Activated CD4-positive, CD25-positive, alpha-beta regulatory T cell treated with anti-CD3 and anti-CD28 coated beads, Interleukin-2, amount 50 U/mL, for 24 hours (primary cell): ENCODE results near the gene RPS15A.
"Not testable (repeated sequence)": the region's sequence is repeated elsewhere in the genome, so short reads cannot be mapped to it uniquely, and the experiment has no call there.

ENCODE experiments used
- ATAC-seq, 2 donors: fragments of 150-1000 bp; cut with Tn5 transposase; one replicate each; pipeline ENCODE4 v1.10.0; 2021; ENCODE audit warnings: mild to moderate bottlenecking in 1 of 2, moderate library complexity in 1 of 2

The RPS15A gene

GRCh38 chr16:18740027-18740426, 50.1 kb downstream of the RPS15A start:
- not testable (repeated sequence) for ATAC-seq

GRCh38 chr16:18738768-18739167, 51.4 kb downstream of the RPS15A start:
- not testable (repeated sequence) for ATAC-seq

GRCh38 chr16:18734279-18734678, 55.9 kb downstream of the RPS15A start:
- ATAC-seq, result not testable (repeated sequence)
